Heart left ventricle (tissue), 16 donors: ENCODE results near the gene NFE2L3. TPM values are rescaled to one million over a fixed set of nuclear protein-coding genes. Genes with fewer than 3 reads are reported as not detected.

Source experiments
- ATAC-seq, 4 donors: fragments of 200-7000 bp; cut with Tn5 transposase; one replicate each; pipeline ENCODE4 v1.9.1; 2020 to 2022; ENCODE audit warnings: moderate library complexity in 4 of 4, mild to moderate bottlenecking in 3 of 4, moderate number of reproducible peaks in 1 of 4
- DNase-seq, 5 donors: peaks; one replicate each; pipeline ENCODE4 v3.0.0-alpha.2; 2020
- H3K27ac ChIP-seq, 12 donors: fragments of 200-600 bp; sonication (generic) in 4 of 12; one replicate each; pipeline versions ENCODE4 v1.5.0 to v1.8.0; 2016 to 2022; ENCODE audit warnings: mild to moderate bottlenecking in 2 of 12
- H3K27me3 ChIP-seq, 9 donors: fragments of 200-600 bp; sonication (generic) in 2 of 9; one replicate each; pipeline versions ENCODE4 v1.5.1 to v1.8.0; 2016 to 2022; ENCODE audit warnings: mild to moderate bottlenecking in 3 of 9
- H3K36me3 ChIP-seq, 9 donors: fragments of 200-600 bp; sonication (generic) in 2 of 9; one replicate each; pipeline versions ENCODE4 v1.5.0 to v1.8.0; 2018 to 2022; ENCODE audit warnings: mild to moderate bottlenecking in 2 of 9
- H3K4me1 ChIP-seq, 12 donors: fragments of 200-600 bp; sonication (generic) in 4 of 12; one replicate each; pipeline versions ENCODE4 v1.5.0 to v1.8.0; 2016 to 2022; ENCODE audit warnings: mild to moderate bottlenecking in 3 of 12
- H3K4me3 ChIP-seq, 12 donors: fragments of 200-600 bp; sonication (generic) in 4 of 12; one replicate each; pipeline versions ENCODE4 v1.5.0 to v1.8.0; 2017 to 2022; ENCODE audit warnings: mild to moderate bottlenecking in 9 of 12, moderate library complexity in 4 of 12
- H3K9me3 ChIP-seq, 12 donors: fragments of 200-600 bp; sonication (generic) in 4 of 12; one replicate each; pipeline versions ENCODE4 v1.5.0 to v1.8.0; 2016 to 2022; ENCODE audit warnings: mild to moderate bottlenecking in 1 of 12
- CTCF ChIP-seq, 12 donors: fragments of 200-600 bp; sonication (generic) in 4 of 12; IDR thresholded peaks; one replicate each; pipeline versions ENCODE4 v1.5.0 to v1.8.0; 2018 to 2022; ENCODE audit warnings: antibody characterized with exemption in 12 of 12, mild to moderate bottlenecking in 5 of 12
- POLR2A ChIP-seq, 2 donors: fragments of 450-650 bp; IDR thresholded peaks; one replicate each; pipeline ENCODE4 v1.6.1; 2017; ENCODE audit warnings: antibody characterized with exemption in 2 of 2, mild to moderate bottlenecking in 2 of 2, moderate library complexity in 2 of 2
- WGBS, 4 donors: extraction: QIAGEN DNeasy Blood & Tissue Kit in 2 of 4; methylation state at CpG; one replicate each; pipeline versions ENCODE4 v1.1.5 to v1.1.7; 2013 to 2018; 5-methylcytosine and 5-hydroxymethylcytosine counted together
- intact Hi-C, 10 donors: fragments of 100-400 bp; cut with DNase I; formaldehyde crosslinking; loops; one replicate each; pipeline versions ENCODE4 v1.11.1 to v1.14.2; 2022
- polyA plus RNA-seq, 2 donors: library from polyadenylated mRNA; stranded (reverse); fragments of 200-250 nt; gene quantifications; one replicate each; pipeline ENCODE4 v1.2.3, GENCODE V29; 2013
- total RNA-seq, 9 donors: library from RNA; depleted of rRNA in 2 of 9; stranded (reverse); fragments of >200 nt in 2 of 9; fragmentation: NEBNext Ultra II Directional in 3 of 9; extraction: Animal tissue kit (Norgen Biotek cat#: 25700) in 3 of 9; gene quantifications; one replicate each; pipeline versions ENCODE4 v1.1.0 to v1.2.4, GENCODE V29; 2016 to 2023
- donor health status: ischemic (EF 13 %, LVEDD 7.1; RV severe dilation, severe dysfunction).
- donor health status: healthy with polysubstance abuse.
- donor health status: DM: no; HTN: yes; CAD: no.
- donor health status: DM: no; HTN: no; CAD: no.
- donor health status: ischemic (EF 25% LVEDD 6.9; RV normal size, moderate dysfunction).
- donor health status: ischemic (EF 25% LVEDD 5.7; RV mildly dilated, moderate dysfunction).
- donor health status: healthy.
- donor health status: DM: yes; HTN: yes; CAD: no.
- donor health status: ischemic (EF 35%, LVEDD 5.7; RV mildly dilated, moderate dysfunction).
- donor health status: nonischemic (EF 11% LVEDD 7.7; RV severe dilation, severe dysfunction).
- donor health status: DM: yes; HTN: yes; CAD: no.
- donor health status: PGD.
- donor health status: ischemic (EF 29% LVEDD 5.4; RV normal size, mild dysfunction).
- donor health status: nonischemic (EF 23%, LVEDD 6.1; RV moderate dilation, normal function).

The NFE2L3 gene
- total and polyA plus RNA-seq, 11 donors, result 0.75 to 5.6 (median 1.8) TPM

GRCh38 chr7:26224359-26224758 is 72.4 kb downstream of the NFE2L3 start:
- no peak overlapping the region for H3K4me3 ChIP-seq
- intact Hi-C loops, result no loop called here
- H3K4me1 ChIP-seq, result no peaks in the 10 kb centered on the region
- 57 to 63% (median 58%) methylated on average over 5 of the region's 5 CpGs for WGBS, 4 donors
- no peaks in the 10 kb centered on the region for H3K36me3 ChIP-seq
- H3K27ac ChIP-seq, result no peak overlapping the region
- ATAC-seq, result no peak
- no peaks in the 10 kb centered on the region for H3K9me3 ChIP-seq
- TF ChIP-seq POLR2A (IDR thresholded peaks at IDR 0.05) (no peak), CTCF (IDR thresholded peaks at IDR 0.05) (no peak)
- peaks cover 0 to 7% (median 0%) of the 10 kb centered on the region in 9 donors for H3K27me3 ChIP-seq
- DNase-seq, result no peak

GRCh38 chr7:26227987-26228386 is 76.0 kb downstream of the NFE2L3 start:
- Histone ChIP-seq H3K4me1 (no peaks in the 10 kb centered on the region), H3K9me3 (no peaks in the 10 kb centered on the region), H3K27ac (no peak overlapping the region), H3K4me3 (no peak overlapping the region), H3K27me3 (peaks cover 0 to 5% (median 0%) of the 10 kb centered on the region in 9 donors), H3K36me3 (no peaks in the 10 kb centered on the region)
- ATAC-seq (no peak), DNase-seq (no peak)
- no peak for TF ChIP-seq CTCF (IDR thresholded peaks at IDR 0.05)
- TF ChIP-seq POLR2A (IDR thresholded peaks at IDR 0.05), result no peak
- intact Hi-C loops, result no loop called here
- 86 to 99% (median 94%) methylated on average over 2 of the region's 2 CpGs for WGBS, 4 donors

GRCh38 chr7:26233902-26234511 is 82.0 kb downstream of the NFE2L3 start:
- Histone ChIP-seq H3K36me3 (no peaks in the 10 kb centered on the region), H3K4me3 (no peak overlapping the region), H3K27ac (no peak overlapping the region), H3K27me3 (peaks cover 0 to 11% (median 0%) of the 10 kb centered on the region in 9 donors), H3K4me1 (no peaks in the 10 kb centered on the region), H3K9me3 (no peaks in the 10 kb centered on the region)
- TF ChIP-seq CTCF (IDR thresholded peaks at IDR 0.05) (no peak), POLR2A (IDR thresholded peaks at IDR 0.05) (no peak)
- WGBS, 4 donors, result 60 to 67% (median 64%) methylated on average over 5 of the region's 5 CpGs
- DNase-seq (no peak), ATAC-seq (no peak)
- intact Hi-C loops, result no loop called here

Other genes starting within 250 kb of the NFE2L3 start
- gene HNRNPA2B1, start 48.5 kb downstream of the NFE2L3 start, total RNA-seq, result 100 to 1,000 TPM; 142 to 411 (median 377) TPM
- 100 to 1,000 TPM; 590 to 732 TPM for gene HNRNPA2B1, start 48.5 kb downstream of the NFE2L3 start, polyA plus RNA-seq
- gene CBX3, start 49.5 kb downstream of the NFE2L3 start, total RNA-seq, result 10 to 100 TPM; 31.5 to 70.1 (median 59.9) TPM
- gene CBX3, start 49.5 kb downstream of the NFE2L3 start, polyA plus RNA-seq, result 10 to 100 TPM; 50.4 to 66.2 TPM
- gene SNX10, start 139.7 kb downstream of the NFE2L3 start, total RNA-seq, result 10 to 100 TPM in 1 of 9 donors, 1 to 10 TPM in 5, under 1 TPM in 3; 0.36 to 22.1 (median 1.2) TPM
- gene SNX10, start 139.7 kb downstream of the NFE2L3 start, polyA plus RNA-seq, result under 1 TPM; 0.38 to 0.82 TPM